Suprapubic skin (tissue), 4 donors: ENCODE measurements around the gene MICAL2. TPM values are rescaled to one million over a fixed set of nuclear protein-coding genes. Genes with fewer than 3 reads are reported as not detected.

Experiments used
- DNase-seq, 2 donors: peaks; one replicate each; pipeline ENCODE4 v3.0.0-alpha.2; 2019; ENCODE audit warnings: low spot score in 2 of 2
- H3K27ac ChIP-seq: fragments of 200-600 bp; sonication (generic); one replicate; pipeline ENCODE4 v1.5.1; 2019
- H3K27me3 ChIP-seq: fragments of 200-600 bp; sonication (generic); one replicate; pipeline ENCODE4 v1.5.1; 2019
- H3K36me3 ChIP-seq: fragments of 200-600 bp; sonication (generic); one replicate; pipeline ENCODE4 v1.5.1; 2019
- H3K4me1 ChIP-seq: fragments of 200-600 bp; sonication (generic); one replicate; pipeline ENCODE4 v1.5.1; 2019
- H3K4me3 ChIP-seq: fragments of 200-600 bp; sonication (generic); one replicate; pipeline ENCODE4 v1.5.1; 2019; ENCODE audit warnings: mild to moderate bottlenecking
- H3K9me3 ChIP-seq: fragments of 200-600 bp; sonication (generic); one replicate; pipeline ENCODE4 v1.5.1; 2019
- EP300 ChIP-seq: sonication (generic); formaldehyde crosslinking; IDR thresholded peaks from one replicate; pipeline ENCODE4 v1.6.1; 2017; ENCODE audit warnings: antibody characterized with exemption
- POLR2A ChIP-seq, 2 donors: fragments of 450-650 bp; IDR thresholded peaks; one replicate each; pipeline ENCODE4 v1.6.1; 2017; ENCODE audit warnings: antibody characterized with exemption in 2 of 2, mild to moderate bottlenecking in 2 of 2, moderate library complexity in 2 of 2
- POLR2AphosphoS5 ChIP-seq, 3 donors: sonication (generic); formaldehyde crosslinking; IDR thresholded peaks; one replicate each; pipeline ENCODE4 v1.6.1; 2017; ENCODE audit warnings: antibody characterized with exemption in 3 of 3
- WGBS: methylation state at CpG from one replicate; pipeline ENCODE4 v1.1.5; 2018; 5-methylcytosine and 5-hydroxymethylcytosine counted together
- total RNA-seq, 4 donors: library from RNA; depleted of rRNA; stranded (reverse); fragments of >200 nt; gene quantifications; one replicate each; pipeline ENCODE4 v1.1.0, GENCODE V29; 2016
- TF ChIP-seq, protein P1 (sequence below), 2 donors: fragments of 200-600 bp in 1 of 2; fragments of 450-650 bp in 1 of 2; sonication (generic) in 1 of 2; IDR thresholded peaks; one replicate each; pipeline ENCODE4 v1.5.1; 2016 to 2019; ENCODE audit warnings: antibody characterized with exemption in 2 of 2, mild to moderate bottlenecking in 1 of 2, moderate library complexity in 1 of 2

Gene MICAL2
- total RNA-seq, 4 donors from 2014 or later: 117 to 232 (median 164) TPM

DNA sequence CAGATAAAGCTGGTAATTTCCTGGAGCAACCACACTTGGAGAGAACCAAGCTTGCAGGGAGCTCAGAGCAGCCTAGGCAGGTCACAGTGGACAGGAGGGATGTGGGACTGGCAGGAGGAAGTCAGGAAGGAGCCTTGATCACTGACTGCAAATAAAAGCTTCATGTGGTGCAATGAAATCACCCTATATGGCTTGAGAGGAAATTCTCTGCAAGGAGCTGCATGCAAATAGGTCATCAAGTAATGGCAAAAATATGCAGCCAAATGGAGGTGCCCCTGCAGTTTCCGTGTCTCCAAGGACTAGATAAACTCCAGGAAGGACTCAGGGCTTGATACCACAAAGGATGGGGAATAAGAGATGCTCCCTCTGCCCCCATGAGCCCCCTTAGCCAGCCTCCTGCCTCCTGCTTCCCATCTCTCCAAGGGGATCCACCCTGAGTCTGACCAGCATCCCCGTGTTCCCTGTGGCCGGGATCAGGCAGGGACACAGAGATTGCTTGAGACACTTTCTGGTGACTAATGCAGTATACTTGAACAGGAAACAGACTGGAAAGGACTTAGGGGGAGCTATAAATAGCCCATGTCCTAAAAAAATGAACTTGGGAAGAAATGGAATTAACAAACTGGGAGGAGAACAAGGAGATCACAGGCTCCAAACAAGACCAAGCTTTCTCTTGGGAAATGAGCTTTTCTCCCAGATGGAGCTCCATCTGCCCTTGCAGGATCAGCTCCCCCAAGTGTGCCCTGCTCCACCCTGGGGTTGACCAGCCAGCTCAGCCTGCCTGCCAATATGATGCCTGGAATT, 23.9 kb upstream of the MICAL2 start:
- TF ChIP-seq POLR2AphosphoS5 (IDR thresholded peaks at IDR 0.05): peak in 1 of 3 donors; percentile 16
- TF ChIP-seq EP300: no peak
- 18% methylated on average over 3 of the region's 3 CpGs for WGBS
- H3K4me3 ChIP-seq: peak overlapping the region; percentile 8
- H3K4me1 ChIP-seq: peaks cover 63% of the 10 kb centered on the region
- peak; percentile 85 to 86 for DNase-seq
- H3K36me3 ChIP-seq: no peaks in the 10 kb centered on the region
- peak overlapping the region; percentile 94 for H3K27ac ChIP-seq
- no peaks in the 10 kb centered on the region for H3K27me3 ChIP-seq
- H3K9me3 ChIP-seq: no peaks in the 10 kb centered on the region

DNA sequence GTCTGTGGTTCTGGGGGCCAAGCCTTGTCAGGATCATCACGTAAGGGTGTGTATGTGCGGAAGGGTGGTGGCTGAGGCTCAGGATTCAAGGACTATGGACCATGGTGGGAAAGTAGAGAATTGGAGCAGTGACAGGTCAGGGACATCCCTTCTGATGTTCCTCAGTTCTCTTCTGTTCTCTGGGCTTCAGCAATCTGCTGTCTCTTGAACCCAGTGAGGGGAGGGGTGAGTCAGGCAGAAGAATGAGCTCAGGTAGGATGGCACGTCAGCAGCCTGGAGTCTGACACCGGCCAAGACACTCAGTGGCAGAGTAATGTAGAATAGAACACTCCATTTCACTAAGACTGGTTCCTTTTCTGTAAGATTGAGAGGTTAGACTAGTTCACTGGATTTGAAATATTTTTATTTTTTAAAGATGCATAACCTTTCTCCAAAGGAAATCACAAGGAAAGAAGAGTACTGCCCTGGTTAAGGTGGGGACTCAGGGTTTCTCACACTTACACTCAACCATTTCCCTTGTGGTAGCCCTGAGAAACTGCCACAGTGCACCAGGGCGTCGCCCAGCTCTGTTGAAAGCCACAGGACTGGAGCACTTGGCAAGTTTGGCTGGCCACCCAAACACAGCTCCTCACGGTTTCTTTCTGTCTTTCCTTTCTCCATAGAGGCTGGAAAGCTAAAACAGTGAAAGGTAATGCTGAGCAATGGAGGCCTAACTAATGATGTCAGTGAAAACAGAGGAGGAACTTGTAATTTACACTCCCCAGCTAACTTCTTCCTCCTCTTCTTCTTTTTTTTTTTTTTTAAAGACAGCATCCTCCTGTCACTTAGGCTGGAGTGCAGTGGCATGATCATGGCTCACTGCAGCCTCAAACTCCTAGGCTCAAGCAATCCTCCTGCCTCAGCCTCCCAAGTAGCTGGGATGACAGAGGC, 23.1 kb upstream of the MICAL2 start:
- H3K4me3 ChIP-seq: peak overlapping the region; percentile 8
- TF ChIP-seq, protein P1, sequence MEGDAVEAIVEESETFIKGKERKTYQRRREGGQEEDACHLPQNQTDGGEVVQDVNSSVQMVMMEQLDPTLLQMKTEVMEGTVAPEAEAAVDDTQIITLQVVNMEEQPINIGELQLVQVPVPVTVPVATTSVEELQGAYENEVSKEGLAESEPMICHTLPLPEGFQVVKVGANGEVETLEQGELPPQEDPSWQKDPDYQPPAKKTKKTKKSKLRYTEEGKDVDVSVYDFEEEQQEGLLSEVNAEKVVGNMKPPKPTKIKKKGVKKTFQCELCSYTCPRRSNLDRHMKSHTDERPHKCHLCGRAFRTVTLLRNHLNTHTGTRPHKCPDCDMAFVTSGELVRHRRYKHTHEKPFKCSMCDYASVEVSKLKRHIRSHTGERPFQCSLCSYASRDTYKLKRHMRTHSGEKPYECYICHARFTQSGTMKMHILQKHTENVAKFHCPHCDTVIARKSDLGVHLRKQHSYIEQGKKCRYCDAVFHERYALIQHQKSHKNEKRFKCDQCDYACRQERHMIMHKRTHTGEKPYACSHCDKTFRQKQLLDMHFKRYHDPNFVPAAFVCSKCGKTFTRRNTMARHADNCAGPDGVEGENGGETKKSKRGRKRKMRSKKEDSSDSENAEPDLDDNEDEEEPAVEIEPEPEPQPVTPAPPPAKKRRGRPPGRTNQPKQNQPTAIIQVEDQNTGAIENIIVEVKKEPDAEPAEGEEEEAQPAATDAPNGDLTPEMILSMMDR (IDR thresholded peaks at IDR 0.05): peak in 1 of 2 donors; percentile 38
- no peak for TF ChIP-seq POLR2AphosphoS5 (IDR thresholded peaks at IDR 0.05)
- TF ChIP-seq EP300: no peak
- 40% methylated on average over 7 of the region's 7 CpGs for WGBS
- H3K27me3 ChIP-seq: no peaks in the 10 kb centered on the region
- peak overlapping the region; percentile 94 for H3K27ac ChIP-seq
- no peaks in the 10 kb centered on the region for H3K9me3 ChIP-seq
- H3K36me3 ChIP-seq: no peaks in the 10 kb centered on the region
- H3K4me1 ChIP-seq: peaks cover 68% of the 10 kb centered on the region
- DNase-seq: peak in 1 of 2 donors; percentile 65

DNA sequence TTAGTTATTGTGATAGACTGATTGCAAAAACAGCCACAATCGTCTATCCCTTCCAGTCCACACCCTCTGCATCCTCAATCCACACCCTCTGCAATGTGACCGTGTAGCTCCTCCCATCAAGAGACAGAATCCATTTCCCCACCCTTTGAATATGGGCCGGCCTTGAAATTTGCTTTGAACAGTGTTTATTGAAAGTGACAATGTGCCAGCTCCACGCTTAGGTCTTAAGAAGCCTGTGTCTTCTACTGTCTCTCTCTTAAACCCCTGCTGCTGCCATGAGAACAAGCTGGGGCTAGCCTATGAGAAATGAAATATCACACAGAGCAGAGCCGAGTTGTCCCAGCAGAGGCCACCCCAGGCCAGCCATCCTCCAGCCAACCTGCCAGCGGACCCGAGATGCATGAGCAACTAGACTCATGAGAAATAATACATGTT, 22.3 kb upstream of the MICAL2 start:
- peaks cover 68% of the 10 kb centered on the region for H3K4me1 ChIP-seq
- TF ChIP-seq EP300: no peak
- TF ChIP-seq, protein P1 (IDR thresholded peaks at IDR 0.05): peak in 1 of 2 donors; percentile 48
- 17% methylated on average over 7 of the region's 7 CpGs for WGBS
- H3K4me3 ChIP-seq: peak overlapping the region; percentile 8
- no peaks in the 10 kb centered on the region for H3K36me3 ChIP-seq
- DNase-seq: peak in 1 of 2 donors; percentile 68
- H3K27me3 ChIP-seq: no peaks in the 10 kb centered on the region
- H3K9me3 ChIP-seq: no peaks in the 10 kb centered on the region
- peak overlapping the region; percentile 94 for H3K27ac ChIP-seq

DNA sequence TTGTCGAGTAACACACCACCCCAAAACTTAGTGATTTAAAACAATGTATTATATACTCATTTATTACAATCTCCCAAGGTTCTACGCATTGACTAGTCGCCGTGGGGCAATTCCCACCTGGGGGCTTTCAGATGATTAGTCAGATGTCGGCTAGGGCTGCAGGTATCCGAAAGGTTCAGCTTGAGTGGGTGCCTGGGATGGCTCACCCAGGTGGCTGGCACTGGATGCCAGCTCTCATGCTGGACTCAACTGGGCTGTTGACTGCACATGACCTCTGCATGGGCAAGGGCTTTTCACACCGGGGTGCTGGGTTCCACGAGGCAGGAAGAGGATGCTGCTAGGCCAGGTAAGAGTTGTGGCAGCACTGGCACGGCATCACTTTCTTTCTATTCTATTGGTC, 21.9 kb upstream of the MICAL2 start:
- no peaks in the 10 kb centered on the region for H3K36me3 ChIP-seq
- 89% methylated on average over 9 of the region's 9 CpGs for WGBS
- H3K27me3 ChIP-seq: no peaks in the 10 kb centered on the region
- peaks cover 68% of the 10 kb centered on the region for H3K4me1 ChIP-seq
- TF ChIP-seq EP300 (no peak), POLR2AphosphoS5 (IDR thresholded peaks at IDR 0.05) (no peak), POLR2A (IDR thresholded peaks at IDR 0.05) (no peak)
- TF ChIP-seq, protein P1 (IDR thresholded peaks at IDR 0.05): no peak
- H3K27ac ChIP-seq: peak overlapping the region; percentile 94
- no peak overlapping the region for H3K4me3 ChIP-seq
- no peaks in the 10 kb centered on the region for H3K9me3 ChIP-seq
- peak in 1 of 2 donors; percentile 60 for DNase-seq

DNA sequence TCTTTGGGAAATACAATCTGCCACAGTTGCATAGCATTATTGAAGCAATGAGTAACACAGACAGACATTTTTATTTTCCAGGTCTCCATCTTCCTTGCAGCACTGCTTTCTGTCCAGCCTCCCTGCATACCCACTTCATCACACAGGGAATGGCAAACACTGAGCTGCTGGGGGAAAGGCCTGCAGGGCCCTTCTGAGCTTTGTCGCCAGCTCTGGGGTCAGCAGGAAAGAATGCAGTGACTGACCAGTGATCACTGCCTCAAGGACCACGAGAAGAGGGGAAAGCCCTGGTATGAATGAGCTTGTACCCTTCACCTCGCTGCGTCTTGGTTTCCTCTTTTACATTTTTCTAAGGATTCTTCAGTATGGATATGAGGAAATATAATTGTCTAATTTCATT, 21.3 kb upstream of the MICAL2 start:
- 94% methylated on average over 4 of the region's 4 CpGs for WGBS

More for the DNA sequence above, 21.3 kb upstream of the MICAL2 start:
- Histone ChIP-seq H3K9me3 (no peaks in the 10 kb centered on the region), H3K27ac (no peak overlapping the region), H3K36me3 (no peaks in the 10 kb centered on the region), H3K4me1 (peaks cover 68% of the 10 kb centered on the region), H3K27me3 (no peaks in the 10 kb centered on the region), H3K4me3 (no peak overlapping the region)
- TF ChIP-seq EP300 (no peak), POLR2A (IDR thresholded peaks at IDR 0.05) (no peak), POLR2AphosphoS5 (IDR thresholded peaks at IDR 0.05) (no peak)
- TF ChIP-seq, protein P1 (IDR thresholded peaks at IDR 0.05): no peak
- peak in 1 of 2 donors; percentile 42 for DNase-seq
